Activated naive CD8-positive, alpha-beta T cell treated with anti-CD3 and anti-CD28 coated beads, Interleukin-2, amount 10 ng/mL, durations not matched to agents 7 days and 5 days (primary cell): ENCODE results near the gene GATA3. TPM values are rescaled to one million over a fixed set of nuclear protein-coding genes. Genes with fewer than 3 reads are reported as not detected.

ENCODE experiments used
- ATAC-seq: fragments of 150-1000 bp; cut with Tn5 transposase; one replicate; pipeline ENCODE4 v1.10.0; 2021; ENCODE audit warnings: low read depth, moderate library complexity
- POLR2A ChIA-PET: fragments of 350-600 bp; sonication (Branson Sonifier 250); formaldehyde crosslinking; loops from one replicate; lab custom pipeline; 2021; ENCODE audit warnings: antibody characterized with exemption; lab: Charles Lee
- DNase-seq: peaks from one replicate; pipeline ENCODE4 v3.0.0; 2021
- H3K27ac Mint-ChIP-seq: one replicate; pipeline ENCODE4 v1.8.0; 2022; ENCODE audit warnings: mild to moderate bottlenecking, mixed read lengths
- H3K27me3 Mint-ChIP-seq: one replicate; pipeline ENCODE4 v1.8.0; 2022; ENCODE audit warnings: mild to moderate bottlenecking, moderate library complexity, mixed read lengths
- H3K36me3 Mint-ChIP-seq: one replicate; pipeline ENCODE4 v1.8.0; 2021; ENCODE audit warnings: mild to moderate bottlenecking, mixed read lengths
- H3K4me1 Mint-ChIP-seq: one replicate; pipeline ENCODE4 v1.8.0; 2021; ENCODE audit warnings: mixed read lengths
- H3K4me3 Mint-ChIP-seq: one replicate; pipeline ENCODE4 v1.8.0; 2022; ENCODE audit warnings: mild to moderate bottlenecking, moderate library complexity, mixed read lengths
- H3K9me3 Mint-ChIP-seq: one replicate; pipeline ENCODE4 v1.8.0; 2021; ENCODE audit warnings: mixed read lengths
- total RNA-seq, 2 experiments: library from RNA; stranded (reverse); gene quantifications; one replicate each; pipeline ENCODE4 v1.2.3, GENCODE V29; 2021

GATA3 gene
- total RNA-seq, 2 experiments from 2014 or later = 48.3 to 49.1 TPM

- Mint-ChIP-seq H3K27ac (peak overlapping the region; percentile 92), H3K4me1 (peaks cover 52% of the 10 kb centered on the region), H3K27me3 (no peaks in the 10 kb centered on the region), H3K4me3 (peak overlapping the region; percentile 91), H3K36me3 (peaks cover 68% of the 10 kb centered on the region), H3K9me3 (no peaks in the 10 kb centered on the region)
- DNase-seq (peak; percentile 41), ATAC-seq (no peak)
- POLR2A ChIA-PET = interaction anchor here (1.1 to 4.2 kb wide), 12 partner anchors 12 to 385 kb away, joined by 3 to 30 read pairs (median 6); no protein-coding TSS in a partner anchor
These were observed 4.9 kb downstream of the GATA3 start for GRCh38 chr10:8059191-8059936.

- H3K36me3 Mint-ChIP-seq = peaks cover 71% of the 10 kb centered on the region
- H3K27me3 Mint-ChIP-seq = no peaks in the 10 kb centered on the region
- no peaks in the 10 kb centered on the region for H3K9me3 Mint-ChIP-seq
- peak overlapping the region; percentile 92 for H3K27ac Mint-ChIP-seq
- POLR2A ChIA-PET = interaction anchor here (0.7 to 4.2 kb wide), 16 partner anchors 11 to 384 kb away, joined by 3 to 30 read pairs (median 4); no protein-coding TSS in a partner anchor
- peak; percentile 70 for DNase-seq
- peak; percentile 58 for ATAC-seq
- peak overlapping the region; percentile 91 for H3K4me3 Mint-ChIP-seq
- H3K4me1 Mint-ChIP-seq = peaks cover 57% of the 10 kb centered on the region
These were observed 5.7 kb downstream of the GATA3 start for GRCh38 chr10:8060010-8060703.

GRCh38 chr10:8060704-8061121 is 6.2 kb downstream of the GATA3 start:
- no peaks in the 10 kb centered on the region for H3K9me3 Mint-ChIP-seq
- no peaks in the 10 kb centered on the region for H3K27me3 Mint-ChIP-seq
- peak overlapping the region; percentile 91 for H3K4me3 Mint-ChIP-seq
- H3K36me3 Mint-ChIP-seq = peaks cover 71% of the 10 kb centered on the region
- H3K27ac Mint-ChIP-seq = peak overlapping the region; percentile 92
- POLR2A ChIA-PET = interaction anchor here (0.7 to 4.2 kb wide), 20 partner anchors 10 to 384 kb away, joined by 3 to 30 read pairs (median 4); no protein-coding TSS in a partner anchor
- peaks cover 60% of the 10 kb centered on the region for H3K4me1 Mint-ChIP-seq
- ATAC-seq (no peak), DNase-seq (no peak)

GRCh38 chr10:8061274-8062211 is 7.1 kb downstream of the GATA3 start:
- peaks cover 76% of the 10 kb centered on the region for H3K36me3 Mint-ChIP-seq
- H3K9me3 Mint-ChIP-seq = no peaks in the 10 kb centered on the region
- ATAC-seq (peak; percentile 47), DNase-seq (peak; percentile 65)
- H3K4me1 Mint-ChIP-seq = peaks cover 67% of the 10 kb centered on the region
- POLR2A ChIA-PET = interaction anchor here (0.7 to 4.2 kb wide), 16 partner anchors 10 to 383 kb away, joined by 3 to 30 read pairs (median 4); no protein-coding TSS in a partner anchor
- peak overlapping the region; percentile 91 for H3K4me3 Mint-ChIP-seq
- peak overlapping the region; percentile 92 for H3K27ac Mint-ChIP-seq
- no peaks in the 10 kb centered on the region for H3K27me3 Mint-ChIP-seq

GRCh38 chr10:8063128-8063908 is 8.8 kb downstream of the GATA3 start:
- POLR2A ChIA-PET = interaction anchor here (0.9 to 1.0 kb wide), 2 partner anchors 10 to 397 kb away, joined by 3 to 4 read pairs; no protein-coding TSS in a partner anchor
- no peak overlapping the region for H3K27ac Mint-ChIP-seq
- no peaks in the 10 kb centered on the region for H3K9me3 Mint-ChIP-seq
- H3K4me3 Mint-ChIP-seq = peak overlapping the region; percentile 52
- peaks cover 83% of the 10 kb centered on the region for H3K36me3 Mint-ChIP-seq
- H3K27me3 Mint-ChIP-seq = no peaks in the 10 kb centered on the region
- peaks cover 72% of the 10 kb centered on the region for H3K4me1 Mint-ChIP-seq
- DNase-seq (no peak), ATAC-seq (no peak)

GRCh38 chr10:8063935-8064334 is 9.4 kb downstream of the GATA3 start:
- DNase-seq (no peak), ATAC-seq (no peak)
- Mint-ChIP-seq H3K27me3 (no peaks in the 10 kb centered on the region), H3K27ac (no peak overlapping the region), H3K36me3 (peaks cover 82% of the 10 kb centered on the region), H3K4me1 (peaks cover 73% of the 10 kb centered on the region), H3K9me3 (no peaks in the 10 kb centered on the region), H3K4me3 (peak overlapping the region; percentile 11)
- POLR2A ChIA-PET = interaction anchor here (1.0 kb wide), 1 partner anchor 396 kb away, joined by 4 read pairs; no protein-coding TSS in a partner anchor

GRCh38 chr10:8064436-8064835 is 9.9 kb downstream of the GATA3 start:
- Mint-ChIP-seq H3K27ac (no peak overlapping the region), H3K4me1 (peaks cover 73% of the 10 kb centered on the region), H3K36me3 (peaks cover 82% of the 10 kb centered on the region), H3K4me3 (peak overlapping the region; percentile 11), H3K9me3 (no peaks in the 10 kb centered on the region), H3K27me3 (no peaks in the 10 kb centered on the region)
- POLR2A ChIA-PET = interaction anchor here (1.0 kb wide), 1 partner anchor 396 kb away, joined by 4 read pairs; no protein-coding TSS in a partner anchor
- no peak for DNase-seq
- ATAC-seq = no peak

- POLR2A ChIA-PET = interaction anchor here (0.6 to 0.9 kb wide), 2 partner anchors 379 to 1535 kb away, joined by 4 read pairs; no protein-coding TSS in a partner anchor
- Mint-ChIP-seq H3K4me1 (peaks cover 66% of the 10 kb centered on the region), H3K36me3 (peaks cover 80% of the 10 kb centered on the region), H3K4me3 (peak overlapping the region; percentile 26), H3K27me3 (no peaks in the 10 kb centered on the region), H3K27ac (peak overlapping the region; percentile 14), H3K9me3 (no peaks in the 10 kb centered on the region)
- DNase-seq = no peak
- ATAC-seq = no peak
These were observed 11.2 kb downstream of the GATA3 start for GRCh38 chr10:8065651-8066050.

- no peaks in the 10 kb centered on the region for H3K9me3 Mint-ChIP-seq
- peaks cover 66% of the 10 kb centered on the region for H3K4me1 Mint-ChIP-seq
- ATAC-seq (no peak), DNase-seq (no peak)
- POLR2A ChIA-PET = interaction anchor here (0.6 to 1.1 kb wide), 3 partner anchors 9 to 1536 kb away, joined by 3 to 4 read pairs (median 4); no protein-coding TSS in a partner anchor
- H3K27ac Mint-ChIP-seq = no peak overlapping the region
- H3K4me3 Mint-ChIP-seq = no peak overlapping the region
- no peaks in the 10 kb centered on the region for H3K27me3 Mint-ChIP-seq
- H3K36me3 Mint-ChIP-seq = peaks cover 83% of the 10 kb centered on the region
These were observed 11.6 kb downstream of the GATA3 start for GRCh38 chr10:8066124-8066523.

GRCh38 chr10:8066797-8067196 is 12.3 kb downstream of the GATA3 start:
- Mint-ChIP-seq H3K4me3 (no peak overlapping the region), H3K36me3 (peaks cover 87% of the 10 kb centered on the region), H3K4me1 (peaks cover 65% of the 10 kb centered on the region), H3K27me3 (no peaks in the 10 kb centered on the region), H3K27ac (no peak overlapping the region), H3K9me3 (no peaks in the 10 kb centered on the region)
- ATAC-seq (no peak), DNase-seq (no peak)
- POLR2A ChIA-PET = interaction anchor here (1.1 kb wide), 1 partner anchor 9 kb away, joined by 3 read pairs; no protein-coding TSS in a partner anchor

GRCh38 chr10:8069108-8069507 is 14.6 kb downstream of the GATA3 start:
- POLR2A ChIA-PET = no interaction called here
- H3K27me3 Mint-ChIP-seq = no peaks in the 10 kb centered on the region
- H3K36me3 Mint-ChIP-seq = peaks cover 84% of the 10 kb centered on the region
- no peak for ATAC-seq
- peaks cover 60% of the 10 kb centered on the region for H3K4me1 Mint-ChIP-seq
- no peak for DNase-seq
- H3K4me3 Mint-ChIP-seq = peak overlapping the region; percentile 19
- no peaks in the 10 kb centered on the region for H3K9me3 Mint-ChIP-seq
- peak overlapping the region; percentile 45 for H3K27ac Mint-ChIP-seq

- Mint-ChIP-seq H3K4me3 (no peak overlapping the region), H3K27ac (no peak overlapping the region), H3K4me1 (peaks cover 56% of the 10 kb centered on the region), H3K9me3 (no peaks in the 10 kb centered on the region), H3K27me3 (no peaks in the 10 kb centered on the region), H3K36me3 (peaks cover 81% of the 10 kb centered on the region)
- no peak for DNase-seq
- ATAC-seq = no peak
- POLR2A ChIA-PET = no interaction called here
These were observed 15.1 kb downstream of the GATA3 start for GRCh38 chr10:8069627-8070026.
